CD14-positive monocyte (primary cell): ENCODE data around the gene CAB39L. TPM values are rescaled to one million over a fixed set of nuclear protein-coding genes. Genes with fewer than 3 reads are reported as not detected.

ENCODE experiments used
- DNase-seq, 3 donors: peaks; one replicate each; pipeline ENCODE4 v3.0.0-alpha.2; 2011 to 2022
- H2AFZ ChIP-seq: 2 replicates; pipeline ENCODE4 v1.6.0; 2012; ENCODE audit warnings: mild to moderate bottlenecking, low read depth, low read length, inconsistent platforms; ENCODE audit not compliant: insufficient read depth, poor library complexity, severe bottlenecking
- H3K27ac ChIP-seq, 2 donors: 1 replicate in 1 of 2; 2 replicates in 1 of 2; pipeline ENCODE4 v1.5.1; 2012 to 2013; ENCODE audit warnings: low read length in 2 of 2, control low read depth in 1 of 2, inconsistent platforms in 1 of 2, low read depth in 1 of 2, mild to moderate bottlenecking in 1 of 2
- H3K27me3 ChIP-seq, 2 donors: one replicate each; pipeline versions ENCODE4 v1.6.0 to v1.6.1; 2011 to 2013; ENCODE audit warnings: low read length in 2 of 2; ENCODE audit not compliant: control insufficient read depth in 2 of 2, insufficient read depth in 2 of 2
- H3K36me3 ChIP-seq, 2 donors: replicated peaks in 1 of 2; 1 replicate in 1 of 2; 2 replicates in 1 of 2; pipeline versions ENCODE4 v1.5.1 to v1.6.1; 2012 to 2013; ENCODE audit warnings: low read length in 2 of 2, control low read depth in 1 of 2, inconsistent platforms in 1 of 2, mild to moderate bottlenecking in 1 of 2; ENCODE audit not compliant: insufficient read depth in 2 of 2, control insufficient read depth in 1 of 2
- H3K4me1 ChIP-seq, 2 donors: 1 replicate in 1 of 2; 2 replicates in 1 of 2; pipeline versions ENCODE4 v1.5.1 to v1.6.1; 2012 to 2013; ENCODE audit warnings: low read length in 2 of 2, control low read depth in 1 of 2, inconsistent platforms in 1 of 2, mild to moderate bottlenecking in 1 of 2, moderate library complexity in 1 of 2; ENCODE audit not compliant: insufficient read depth in 2 of 2, control insufficient read depth in 1 of 2
- H3K4me2 ChIP-seq: replicated peaks from 2 replicates; pipeline ENCODE3; 2012; ENCODE audit warnings: low read length, moderate library complexity, mild to moderate bottlenecking; ENCODE audit not compliant: poor library complexity, severe bottlenecking; ENCODE audit errors: extremely low read depth
- H3K4me3 ChIP-seq, 3 experiments: fragments of 200-600 bp in 1 of 3; sonication (generic) in 1 of 3; replicated peaks in 1 of 3; 1 replicate in 2 of 3; 2 replicates in 1 of 3; pipeline ENCODE4 v1.5.1; 2011 to 2013; ENCODE audit warnings: low read length in 3 of 3, mild to moderate bottlenecking in 3 of 3, control low read depth in 2 of 3, low read depth in 2 of 3, inconsistent platforms in 1 of 3, moderate library complexity in 1 of 3
- H3K79me2 ChIP-seq: 2 replicates; pipeline ENCODE4 v1.6.0; 2012; ENCODE audit warnings: mild to moderate bottlenecking, control low read depth, inconsistent platforms, low read length, moderate library complexity; ENCODE audit not compliant: insufficient read depth
- H3K9ac ChIP-seq: 2 replicates; pipeline ENCODE4 v1.6.0; 2017; ENCODE audit warnings: low read length, mild to moderate bottlenecking; ENCODE audit not compliant: insufficient read depth, poor library complexity, severe bottlenecking
- H3K9me3 ChIP-seq, 2 donors: replicated peaks in 1 of 2; 1 replicate in 1 of 2; 2 replicates in 1 of 2; pipeline versions ENCODE4 v1.5.1 to v1.6.1; 2012 to 2013; ENCODE audit warnings: low read length in 2 of 2, control low read depth in 1 of 2; ENCODE audit not compliant: control insufficient read depth in 1 of 2, insufficient read depth in 1 of 2
- H4K20me1 ChIP-seq: 2 replicates; pipeline ENCODE4 v1.6.0; 2012; ENCODE audit warnings: mild to moderate bottlenecking, low read length, control low read depth, moderate library complexity; ENCODE audit not compliant: insufficient read depth
- H3K27ac Mint-ChIP-seq, 7 donors: one replicate each; pipeline ENCODE4 v1.8.0; 2020; ENCODE audit warnings: mild to moderate bottlenecking in 7 of 7, mixed read lengths in 7 of 7, moderate library complexity in 6 of 7, inconsistent platforms in 2 of 7
- H3K27me3 Mint-ChIP-seq, 3 donors: one replicate each; pipeline ENCODE4 v1.8.0; 2021 to 2022; ENCODE audit warnings: low read depth in 3 of 3, mild to moderate bottlenecking in 3 of 3, mixed read lengths in 3 of 3, moderate library complexity in 3 of 3, inconsistent platforms in 1 of 3
- H3K36me3 Mint-ChIP-seq, 2 donors: one replicate each; pipeline ENCODE4 v1.8.0; 2020; ENCODE audit warnings: mixed read lengths in 2 of 2, inconsistent platforms in 1 of 2, mild to moderate bottlenecking in 1 of 2
- H3K4me1 Mint-ChIP-seq: one replicate; pipeline ENCODE4 v1.8.0; 2020; ENCODE audit warnings: mild to moderate bottlenecking, mixed read lengths
- H3K4me3 Mint-ChIP-seq, 2 donors: one replicate each; pipeline ENCODE4 v1.8.0; 2020; ENCODE audit warnings: mild to moderate bottlenecking in 2 of 2, mixed read lengths in 2 of 2, moderate library complexity in 1 of 2
- H3K9me3 Mint-ChIP-seq, 7 donors: one replicate each; pipeline ENCODE4 v1.8.0; 2020 to 2022; ENCODE audit warnings: mixed read lengths in 7 of 7, mild to moderate bottlenecking in 6 of 7, moderate library complexity in 6 of 7, inconsistent platforms in 2 of 7
- CTCF ChIP-seq: fragments of 200-600 bp; IDR thresholded peaks from one replicate; pipeline ENCODE4 v1.8.0; 2022; ENCODE audit warnings: antibody characterized with exemption, mild to moderate bottlenecking
- whole genome bisulfite sequencing: methylation state at CpG from one replicate; pipeline ENCODE4 v1.1.5; 2013; ENCODE audit warnings: missing lambda C conversion rate; ENCODE audit not compliant: insufficient coverage; 5-methylcytosine and 5-hydroxymethylcytosine counted together
- intact Hi-C, 2 donors: fragments of 100-400 bp; cut with micrococcal nuclease; formaldehyde crosslinking; loops; one replicate each; pipeline versions ENCODE4 v1.15.0 to v1.15.1; 2023
- polyA plus RNA-seq, 3 donors: library from polyadenylated mRNA; depleted of rRNA in 1 of 3; unstranded in 2 of 3; stranded (reverse) in 1 of 3; fragments of 300-500 nt in 2 of 3; fragments of >200 nt in 1 of 3; fragmentation: Illumina TruSeq in 2 of 3; gene quantifications; 1 replicate in 2 of 3; 2 replicates in 1 of 3; pipeline ENCODE4 v1.2.3, GENCODE V29; 2012 to 2021

Gene CAB39L
- polyA plus RNA-seq, 3 donors, result 1.9 to 5.1 (median 2.7) TPM

GRCh38 chr13:49304356-49304755 lies 139.5 kb downstream of the CAB39L start:
- Mint-ChIP-seq H3K9me3 (no peaks in the 10 kb centered on the region), H3K4me3 (no peak overlapping the region), H3K4me1 (peaks cover 9% of the 10 kb centered on the region), H3K36me3 (peaks cover 0 to 5% of the 10 kb centered on the region in 2 donors), H3K27me3 (peaks cover 0 to 7% (median 2%) of the 10 kb centered on the region in 3 donors), H3K27ac (peak overlapping the region in 1 of 7 donors; percentile 3)
- no peak overlapping the region for H3K9ac ChIP-seq
- no peaks in the 10 kb centered on the region for H3K36me3 ChIP-seq
- H3K79me2 ChIP-seq, result no peaks in the 10 kb centered on the region
- no peaks in the 10 kb centered on the region for H3K27me3 ChIP-seq
- WGBS, result 96% methylated on average over 11 of the region's 12 CpGs
- H3K4me2 ChIP-seq, result no peak overlapping the region
- DNase-seq, result no peak
- H3K27ac ChIP-seq, result no peak overlapping the region
- H3K4me1 ChIP-seq, result peaks cover 0 to 4% of the 10 kb centered on the region in 2 donors
- intact Hi-C loops, result loop anchor here (5.0 to 10.0 kb wide), 2 partner anchors 130 to 303 kb away; no protein-coding TSS in a partner anchor
- no peaks in the 10 kb centered on the region for H3K9me3 ChIP-seq
- H3K4me3 ChIP-seq, result no peak overlapping the region
- no peak for TF ChIP-seq CTCF
- no peak overlapping the region for H2AFZ ChIP-seq
- H4K20me1 ChIP-seq, result no peaks in the 10 kb centered on the region

- no peak overlapping the region for H3K4me3 ChIP-seq
- TF ChIP-seq CTCF, result no peak
- H2AFZ ChIP-seq, result no peak overlapping the region
- no peaks in the 10 kb centered on the region for H4K20me1 ChIP-seq
- peaks cover 0 to 7% (median 2%) of the 10 kb centered on the region in 3 donors for H3K27me3 Mint-ChIP-seq
- no peak overlapping the region for H3K4me2 ChIP-seq
- H3K27ac ChIP-seq, result no peak overlapping the region
- no peak overlapping the region for H3K9ac ChIP-seq
- H3K9me3 ChIP-seq, result no peaks in the 10 kb centered on the region
- peaks cover 0 to 5% of the 10 kb centered on the region in 2 donors for H3K36me3 Mint-ChIP-seq
- 57% methylated on average over 11 of the region's 11 CpGs for WGBS
- H3K36me3 ChIP-seq, result no peaks in the 10 kb centered on the region
- H3K79me2 ChIP-seq, result no peaks in the 10 kb centered on the region
- DNase-seq, result no peak
- H3K4me1 Mint-ChIP-seq, result peaks cover 9% of the 10 kb centered on the region
- no peak overlapping the region for H3K4me3 Mint-ChIP-seq
- H3K27me3 ChIP-seq, result no peaks in the 10 kb centered on the region
- peak overlapping the region in 2 of 7 donors; percentile 3 to 67 for H3K27ac Mint-ChIP-seq
- H3K9me3 Mint-ChIP-seq, result no peaks in the 10 kb centered on the region
- intact Hi-C loops, result loop anchor here (5.0 to 10.0 kb wide), 2 partner anchors 131 to 304 kb away; no protein-coding TSS in a partner anchor
- peaks cover 0 to 4% of the 10 kb centered on the region in 2 donors for H3K4me1 ChIP-seq
Measured at GRCh38 chr13:49303533-49304252, 140.2 kb downstream of the CAB39L start.
